H7 (cell line): ENCODE measurements around the gene TRUB2. TPM values are rescaled to one million over a fixed set of nuclear protein-coding genes. Genes with fewer than 3 reads are reported as not detected.

Experiments used
- total RNA-seq: library from RNA; depleted of rRNA; stranded (reverse); fragments of >200 nt; shearing (Covaris generic); gene quantifications from 2 replicates; pipeline ENCODE4 v1.2.3, GENCODE V29; 2014; rRNA removed

The TRUB2 gene
- total RNA-seq, 1 experiment from 2014 or later: 51.9 TPM

Other genes starting within 250 kb of the TRUB2 start
- gene PTGES2, start 194.7 kb downstream of the TRUB2 start, total RNA-seq: 143 and 197 TPM in 2 replicates
- gene LCN2, start 173.0 kb downstream of the TRUB2 start, total RNA-seq: 1.4 TPM in 1 of 2 replicates, not detected in the other
- 121 and 130 TPM in 2 replicates for gene BBLN, start 162.2 kb downstream of the TRUB2 start, total RNA-seq
- 36.8 and 41.0 TPM in 2 replicates for gene CIZ1, start 130.9 kb downstream of the TRUB2 start, total RNA-seq
- 16.9 and 35.0 TPM in 2 replicates for gene DNM1, start 119.1 kb downstream of the TRUB2 start, total RNA-seq
- 34.4 and 48.7 TPM in 2 replicates for gene GOLGA2, start 46.4 kb downstream of the TRUB2 start, total RNA-seq
- gene SWI5, start 46.2 kb downstream of the TRUB2 start, total RNA-seq: 36.3 and 53.3 TPM in 2 replicates
- 45.9 and 55.3 TPM in 2 replicates for gene COQ4, start 392 bp upstream of the TRUB2 start, total RNA-seq
- 26.2 and 39.0 TPM in 2 replicates for gene SLC27A4, start 18.1 kb upstream of the TRUB2 start, total RNA-seq
- gene URM1, start 48.9 kb upstream of the TRUB2 start, total RNA-seq: 74.3 and 99.6 TPM in 2 replicates
- gene CERCAM, start 98.4 kb upstream of the TRUB2 start, total RNA-seq: 12.6 and 15.5 TPM in 2 replicates
- gene ODF2, start 133.6 kb upstream of the TRUB2 start, total RNA-seq: 12.0 and 15.8 TPM in 2 replicates
- gene GLE1, start 182.3 kb upstream of the TRUB2 start, total RNA-seq: 21.2 and 24.5 TPM in 2 replicates
- 124 and 132 TPM in 2 replicates for gene SPTAN1, start 230.1 kb upstream of the TRUB2 start, total RNA-seq